Neural progenitor cell (in vitro differentiated cells): ENCODE results near the gene CTDNEP1.

Source experiments
- EZH2 ChIP-seq: fragments of 200-600 bp; sonication (generic); IDR thresholded peaks from 2 replicates; pipeline ENCODE4 v1.6.1; 2017; ENCODE audit warnings: antibody characterized with exemption, mild to moderate bottlenecking, moderate library complexity
- EZH2phosphoT487 ChIP-seq: fragments of 200-600 bp; sonication (generic); IDR thresholded peaks from 2 replicates; pipeline ENCODE4 v1.6.1; 2017; ENCODE audit warnings: antibody characterized with exemption
- TF ChIP-seq, protein P1 (sequence below): fragments of 200-600 bp; sonication (generic); IDR thresholded peaks from 2 replicates; pipeline ENCODE4 v1.5.1; 2017; ENCODE audit warnings: antibody characterized with exemption, mild to moderate bottlenecking

DNA sequence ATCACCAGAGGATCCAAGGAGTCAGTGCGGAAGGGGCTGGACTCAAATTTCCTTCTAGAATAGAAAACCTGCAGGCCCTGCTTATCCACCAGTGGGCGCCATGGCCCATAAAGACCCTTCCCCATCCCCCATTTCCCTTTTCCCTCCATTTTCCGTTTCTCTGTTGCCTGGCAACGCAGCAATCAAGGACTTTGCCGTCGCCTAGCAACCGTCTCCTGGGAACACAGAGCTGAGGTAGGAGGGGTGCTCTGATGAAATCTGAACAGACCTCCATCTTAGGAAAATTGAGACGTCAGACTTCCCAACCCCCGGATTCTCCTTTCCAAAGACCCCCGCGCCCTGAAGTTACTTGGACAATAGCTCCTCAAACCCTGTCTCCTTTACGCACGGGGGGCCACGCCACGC is 37.6 kb downstream of the CTDNEP1 start:
- TF ChIP-seq, protein P1, sequence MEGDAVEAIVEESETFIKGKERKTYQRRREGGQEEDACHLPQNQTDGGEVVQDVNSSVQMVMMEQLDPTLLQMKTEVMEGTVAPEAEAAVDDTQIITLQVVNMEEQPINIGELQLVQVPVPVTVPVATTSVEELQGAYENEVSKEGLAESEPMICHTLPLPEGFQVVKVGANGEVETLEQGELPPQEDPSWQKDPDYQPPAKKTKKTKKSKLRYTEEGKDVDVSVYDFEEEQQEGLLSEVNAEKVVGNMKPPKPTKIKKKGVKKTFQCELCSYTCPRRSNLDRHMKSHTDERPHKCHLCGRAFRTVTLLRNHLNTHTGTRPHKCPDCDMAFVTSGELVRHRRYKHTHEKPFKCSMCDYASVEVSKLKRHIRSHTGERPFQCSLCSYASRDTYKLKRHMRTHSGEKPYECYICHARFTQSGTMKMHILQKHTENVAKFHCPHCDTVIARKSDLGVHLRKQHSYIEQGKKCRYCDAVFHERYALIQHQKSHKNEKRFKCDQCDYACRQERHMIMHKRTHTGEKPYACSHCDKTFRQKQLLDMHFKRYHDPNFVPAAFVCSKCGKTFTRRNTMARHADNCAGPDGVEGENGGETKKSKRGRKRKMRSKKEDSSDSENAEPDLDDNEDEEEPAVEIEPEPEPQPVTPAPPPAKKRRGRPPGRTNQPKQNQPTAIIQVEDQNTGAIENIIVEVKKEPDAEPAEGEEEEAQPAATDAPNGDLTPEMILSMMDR = peak; percentile 94
- no peak for TF ChIP-seq EZH2phosphoT487
- no peak for TF ChIP-seq EZH2
